NCI-H345 treated with DMSO at 0.1 percent for 48 hours (cell line): ENCODE data around the gene SLC25A11.

Experiments
- DNase-seq: peaks from one replicate; lab custom pipeline; 2025; ENCODE audit not compliant: unreplicated experiment; lab: John Stamatoyannopoulos, UW

The SLC25A11 gene

GRCh38 chr17:4939796-4940554, at the start of gene SLC25A11, which contains the start of gene RNF167:
SLC25A11 (minus strand) TSS chr17:4940046; CDS start chr17:4939910, 136 bp downstream.
RNF167 (plus strand) TSS chr17:4940268; CDS start chr17:4940910, 642 bp downstream.
- peak; percentile 94 for DNase-seq

- DNase-seq = no peak
These were observed 48.1 kb upstream of the SLC25A11 start for GRCh38 chr17:4987767-4988567.

GRCh38 chr17:4986951-4987766, 47.3 kb upstream of the SLC25A11 start, which contains the start of gene CAMTA2:
CAMTA2 (minus strand) TSS chr17:4987675; CDS start chr17:4986222, 1,453 bp downstream.
- DNase-seq = peak; percentile 35

- DNase-seq = no peak
These were observed 46.6 kb upstream of the SLC25A11 start for GRCh38 chr17:4986403-4986802.

- DNase-seq = no peak
These were observed 42.5 kb upstream of the SLC25A11 start for GRCh38 chr17:4982305-4982704.

GRCh38 chr17:4980644-4981216, 40.9 kb upstream of the SLC25A11 start:
- no peak for DNase-seq

GRCh38 chr17:4978726-4979125, 38.9 kb upstream of the SLC25A11 start:
- no peak for DNase-seq

- no peak for DNase-seq
These were observed 34.3 kb upstream of the SLC25A11 start for GRCh38 chr17:4974115-4974670.

- DNase-seq = no peak
These were observed 33.6 kb upstream of the SLC25A11 start for GRCh38 chr17:4973256-4974114.

GRCh38 chr17:4972752-4973151, 32.9 kb upstream of the SLC25A11 start:
- DNase-seq = no peak

- no peak for DNase-seq
These were observed 32.5 kb upstream of the SLC25A11 start for GRCh38 chr17:4972322-4972721.

- DNase-seq = no peak
These were observed 32.0 kb upstream of the SLC25A11 start for GRCh38 chr17:4971826-4972225.

GRCh38 chr17:4970273-4970672, 30.4 kb upstream of the SLC25A11 start:
- no peak for DNase-seq

GRCh38 chr17:4969551-4970173, 29.8 kb upstream of the SLC25A11 start:
- no peak for DNase-seq

- no peak for DNase-seq
These were observed 29.3 kb upstream of the SLC25A11 start for GRCh38 chr17:4969047-4969550.

GRCh38 chr17:4968486-4969046, 28.7 kb upstream of the SLC25A11 start:
- no peak for DNase-seq

- peak; percentile 85 for DNase-seq
These were observed 28.0 kb upstream of the SLC25A11 start, which contains the start of gene SPAG7 for GRCh38 chr17:4967539-4968485. SPAG7 (minus strand) TSS chr17:4967817; CDS start chr17:4967804, 13 bp downstream.
